SK-N-SH treated with all-trans-retinoic acid at 6 μM for 48 hours (cell line): ENCODE results near the gene HOXA7.

Source experiments
- ATAC-seq: fragments of 200-7000 bp; cut with Tn5 transposase; 3 replicates; pipeline ENCODE4 v1.9.1; 2020; ENCODE audit warnings: mild to moderate bottlenecking, moderate library complexity
- ARNTL ChIP-seq: fragments of 450-650 bp; formaldehyde crosslinking; IDR thresholded peaks from 2 replicates; pipeline ENCODE4 v1.5.0; 2020; ENCODE audit warnings: low read depth, mild to moderate bottlenecking, moderate library complexity, borderline replicate concordance
- CSDC2 ChIP-seq: fragments of 250-450 bp; sonication (Bioruptor Pico); IDR thresholded peaks from 2 replicates; pipeline ENCODE4 v1.5.0; 2020; ENCODE audit warnings: mild to moderate bottlenecking, moderate library complexity
- ESRRG ChIP-seq: fragments of 250-450 bp; sonication (Bioruptor Pico); IDR thresholded peaks from 2 replicates; pipeline ENCODE4 v1.6.1; 2021; ENCODE audit warnings: mild to moderate bottlenecking
- GLIS3 ChIP-seq: fragments of 250-450 bp; sonication (Bioruptor Pico); IDR thresholded peaks from 2 replicates; pipeline ENCODE4 v1.5.0; 2020; ENCODE audit warnings: mild to moderate bottlenecking, moderate library complexity
- ISL1 ChIP-seq: fragments of 250-450 bp; sonication (Bioruptor Pico); IDR thresholded peaks from 2 replicates; pipeline ENCODE4 v2.1.2; 2022; ENCODE audit warnings: mild to moderate bottlenecking, moderate library complexity
- OSR1 ChIP-seq: fragments of 250-450 bp; sonication (Bioruptor Pico); IDR thresholded peaks from 2 replicates; pipeline ENCODE4 v1.8.0; 2022; ENCODE audit warnings: moderate library complexity, mild to moderate bottlenecking, inconsistent platforms
- PPARA ChIP-seq: fragments of 250-450 bp; sonication (Bioruptor Pico); IDR thresholded peaks from 2 replicates; pipeline ENCODE4 v1.5.0; 2020; ENCODE audit warnings: mild to moderate bottlenecking, borderline replicate concordance
- RARB ChIP-seq: fragments of 250-450 bp; sonication (Bioruptor Pico); IDR thresholded peaks from 2 replicates; pipeline ENCODE4 v1.8.0; 2021; ENCODE audit warnings: mild to moderate bottlenecking, moderate library complexity
- TCF4 ChIP-seq: fragments of 250-450 bp; sonication (Bioruptor Pico); IDR thresholded peaks from 2 replicates; pipeline ENCODE4 v1.8.0; 2021; ENCODE audit warnings: mild to moderate bottlenecking, moderate library complexity, borderline replicate concordance
- TOX ChIP-seq: fragments of 250-450 bp; sonication (Bioruptor Pico); IDR thresholded peaks from 2 replicates; pipeline ENCODE4 v1.8.0; 2021; ENCODE audit warnings: mild to moderate bottlenecking, moderate library complexity, borderline replicate concordance
- ZC3H10 ChIP-seq: fragments of 250-450 bp; sonication (Bioruptor Pico); IDR thresholded peaks from 2 replicates; pipeline ENCODE4 v1.5.1; 2021; ENCODE audit warnings: mild to moderate bottlenecking, moderate library complexity
- ZFP30 ChIP-seq: fragments of 450-650 bp; formaldehyde crosslinking; IDR thresholded peaks from 2 replicates; pipeline ENCODE4 v1.5.0; 2022; ENCODE audit warnings: mild to moderate bottlenecking, moderate library complexity
- ZNF565 ChIP-seq: fragments of 450-650 bp; formaldehyde crosslinking; conservative IDR thresholded peaks from 2 replicates; pipeline ENCODE4 v1.5.0; 2020; ENCODE audit warnings: low read depth, mild to moderate bottlenecking, moderate library complexity
- ZNF70 ChIP-seq: fragments of 450-650 bp; formaldehyde crosslinking; IDR thresholded peaks from 2 replicates; pipeline ENCODE4 v1.5.0; 2020; ENCODE audit warnings: mild to moderate bottlenecking, moderate library complexity
- TF ChIP-seq, protein P1 (sequence below): fragments of 250-450 bp; sonication (Bioruptor Pico); IDR thresholded peaks from 2 replicates; pipeline ENCODE4 v1.5.0; 2020; ENCODE audit warnings: mild to moderate bottlenecking, moderate library complexity
- TF ChIP-seq, protein P2 (sequence below): fragments of 250-450 bp; sonication (Bioruptor Pico); IDR thresholded peaks from 2 replicates; pipeline ENCODE4 v1.8.0; 2021; ENCODE audit warnings: low read depth, mild to moderate bottlenecking, moderate library complexity, borderline replicate concordance
- TF ChIP-seq, protein P3 (sequence below): fragments of 250-450 bp; sonication (Bioruptor Pico); IDR thresholded peaks from 2 replicates; pipeline ENCODE4 v1.5.1; 2020; ENCODE audit warnings: low read depth, mild to moderate bottlenecking, moderate library complexity
- TF ChIP-seq, protein P4 (sequence below): fragments of 250-450 bp; sonication (Bioruptor Pico); IDR thresholded peaks from 2 replicates; pipeline ENCODE4 v1.5.1; 2021; ENCODE audit warnings: mild to moderate bottlenecking, moderate library complexity
- TF ChIP-seq, protein P5 (sequence below): fragments of 250-450 bp; sonication (Bioruptor Pico); IDR thresholded peaks from 2 replicates; pipeline ENCODE4 v1.8.0; 2020; ENCODE audit warnings: mild to moderate bottlenecking, moderate library complexity, borderline replicate concordance

The HOXA7 gene

DNA sequence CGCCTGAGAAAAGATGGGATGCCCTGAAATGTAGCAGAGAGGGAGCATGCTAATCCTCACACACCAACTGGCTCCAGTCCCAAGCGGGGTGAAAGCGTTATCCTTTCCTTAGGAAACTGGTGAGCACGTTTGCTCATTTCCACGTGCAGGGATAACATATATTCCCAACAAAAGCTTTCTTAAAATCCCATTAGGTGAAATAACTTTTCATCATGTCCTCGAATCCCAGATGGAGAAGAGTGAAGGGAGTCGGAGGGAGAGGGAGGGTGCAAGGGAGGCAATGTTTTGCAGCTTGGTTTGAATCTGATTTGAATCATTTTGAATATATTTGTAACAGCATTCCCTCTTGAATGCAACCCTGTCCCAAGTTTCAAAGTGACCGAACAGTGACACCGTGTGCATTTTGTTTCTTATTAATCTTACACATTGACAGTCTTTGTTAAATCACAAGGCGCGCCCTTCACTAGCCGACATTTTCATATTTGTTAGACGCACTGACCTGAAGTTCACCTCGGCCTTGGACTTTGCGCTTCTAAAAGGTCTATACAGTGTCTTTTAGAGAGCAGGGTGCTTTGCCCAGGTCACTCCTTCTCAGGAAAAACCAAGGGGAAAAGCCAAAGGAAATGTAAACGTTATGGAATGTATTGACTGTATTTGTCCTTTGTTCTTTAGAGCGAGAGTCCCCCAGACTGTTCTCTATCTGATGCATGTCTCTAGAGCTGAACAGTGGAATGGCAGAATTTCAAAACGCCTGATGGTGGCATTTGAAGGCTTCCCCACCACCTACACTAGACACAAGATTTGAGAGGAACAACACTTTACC lies 22.9 kb downstream of the HOXA7 start:
- ATAC-seq = no peak

DNA sequence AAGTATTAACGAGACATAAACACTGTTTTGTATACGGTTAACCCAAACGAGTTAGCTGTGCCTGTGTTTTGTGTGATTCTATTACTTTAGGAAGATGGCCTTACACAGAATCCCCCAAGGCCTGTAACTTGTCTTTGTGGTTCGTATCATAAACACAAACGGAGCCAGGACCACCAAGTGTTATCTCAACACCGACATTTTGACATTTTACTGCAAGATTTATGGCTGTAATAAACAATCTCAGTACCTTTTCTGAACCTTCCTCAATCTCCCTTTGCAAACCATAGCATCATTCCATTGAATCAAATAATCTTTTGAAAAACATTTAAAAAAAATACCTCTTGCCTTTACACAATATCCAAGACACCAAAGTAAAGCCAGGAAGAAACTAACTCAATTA lies 23.5 kb downstream of the HOXA7 start:
- no peak for TF ChIP-seq ISL1 (CRISPR knock-in tag)
- TF ChIP-seq, protein P1, sequence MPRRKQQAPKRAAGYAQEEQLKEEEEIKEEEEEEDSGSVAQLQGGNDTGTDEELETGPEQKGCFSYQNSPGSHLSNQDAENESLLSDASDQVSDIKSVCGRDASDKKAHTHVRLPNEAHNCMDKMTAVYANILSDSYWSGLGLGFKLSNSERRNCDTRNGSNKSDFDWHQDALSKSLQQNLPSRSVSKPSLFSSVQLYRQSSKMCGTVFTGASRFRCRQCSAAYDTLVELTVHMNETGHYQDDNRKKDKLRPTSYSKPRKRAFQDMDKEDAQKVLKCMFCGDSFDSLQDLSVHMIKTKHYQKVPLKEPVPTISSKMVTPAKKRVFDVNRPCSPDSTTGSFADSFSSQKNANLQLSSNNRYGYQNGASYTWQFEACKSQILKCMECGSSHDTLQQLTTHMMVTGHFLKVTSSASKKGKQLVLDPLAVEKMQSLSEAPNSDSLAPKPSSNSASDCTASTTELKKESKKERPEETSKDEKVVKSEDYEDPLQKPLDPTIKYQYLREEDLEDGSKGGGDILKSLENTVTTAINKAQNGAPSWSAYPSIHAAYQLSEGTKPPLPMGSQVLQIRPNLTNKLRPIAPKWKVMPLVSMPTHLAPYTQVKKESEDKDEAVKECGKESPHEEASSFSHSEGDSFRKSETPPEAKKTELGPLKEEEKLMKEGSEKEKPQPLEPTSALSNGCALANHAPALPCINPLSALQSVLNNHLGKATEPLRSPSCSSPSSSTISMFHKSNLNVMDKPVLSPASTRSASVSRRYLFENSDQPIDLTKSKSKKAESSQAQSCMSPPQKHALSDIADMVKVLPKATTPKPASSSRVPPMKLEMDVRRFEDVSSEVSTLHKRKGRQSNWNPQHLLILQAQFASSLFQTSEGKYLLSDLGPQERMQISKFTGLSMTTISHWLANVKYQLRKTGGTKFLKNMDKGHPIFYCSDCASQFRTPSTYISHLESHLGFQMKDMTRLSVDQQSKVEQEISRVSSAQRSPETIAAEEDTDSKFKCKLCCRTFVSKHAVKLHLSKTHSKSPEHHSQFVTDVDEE (CRISPR knock-in tag) = no peak
- TF ChIP-seq ZNF565 (CRISPR knock-in tag) = no peak
- no peak for TF ChIP-seq ESRRG (CRISPR knock-in tag)
- TF ChIP-seq ARNTL (CRISPR knock-in tag) = no peak
- no peak for TF ChIP-seq TOX (CRISPR knock-in tag)
- TF ChIP-seq, protein P2, sequence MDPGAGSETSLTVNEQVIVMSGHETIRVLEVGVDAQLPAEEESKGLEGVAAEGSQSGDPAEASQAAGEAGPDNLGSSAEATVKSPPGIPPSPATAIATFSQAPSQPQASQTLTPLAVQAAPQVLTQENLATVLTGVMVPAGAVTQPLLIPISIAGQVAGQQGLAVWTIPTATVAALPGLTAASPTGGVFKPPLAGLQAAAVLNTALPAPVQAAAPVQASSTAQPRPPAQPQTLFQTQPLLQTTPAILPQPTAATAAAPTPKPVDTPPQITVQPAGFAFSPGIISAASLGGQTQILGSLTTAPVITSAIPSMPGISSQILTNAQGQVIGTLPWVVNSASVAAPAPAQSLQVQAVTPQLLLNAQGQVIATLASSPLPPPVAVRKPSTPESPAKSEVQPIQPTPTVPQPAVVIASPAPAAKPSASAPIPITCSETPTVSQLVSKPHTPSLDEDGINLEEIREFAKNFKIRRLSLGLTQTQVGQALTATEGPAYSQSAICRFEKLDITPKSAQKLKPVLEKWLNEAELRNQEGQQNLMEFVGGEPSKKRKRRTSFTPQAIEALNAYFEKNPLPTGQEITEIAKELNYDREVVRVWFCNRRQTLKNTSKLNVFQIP (CRISPR knock-in tag) = no peak
- no peak for TF ChIP-seq RARB (CRISPR knock-in tag)
- TF ChIP-seq ZFP30 (CRISPR knock-in tag) = no peak
- no peak for TF ChIP-seq OSR1 (CRISPR knock-in tag)
- TF ChIP-seq ZNF70 (CRISPR knock-in tag) = no peak
- TF ChIP-seq, protein P3, sequence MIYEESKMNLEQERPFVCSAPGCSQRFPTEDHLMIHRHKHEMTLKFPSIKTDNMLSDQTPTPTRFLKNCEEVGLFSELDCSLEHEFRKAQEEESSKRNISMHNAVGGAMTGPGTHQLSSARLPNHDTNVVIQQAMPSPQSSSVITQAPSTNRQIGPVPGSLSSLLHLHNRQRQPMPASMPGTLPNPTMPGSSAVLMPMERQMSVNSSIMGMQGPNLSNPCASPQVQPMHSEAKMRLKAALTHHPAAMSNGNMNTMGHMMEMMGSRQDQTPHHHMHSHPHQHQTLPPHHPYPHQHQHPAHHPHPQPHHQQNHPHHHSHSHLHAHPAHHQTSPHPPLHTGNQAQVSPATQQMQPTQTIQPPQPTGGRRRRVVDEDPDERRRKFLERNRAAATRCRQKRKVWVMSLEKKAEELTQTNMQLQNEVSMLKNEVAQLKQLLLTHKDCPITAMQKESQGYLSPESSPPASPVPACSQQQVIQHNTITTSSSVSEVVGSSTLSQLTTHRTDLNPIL (CRISPR knock-in tag) = no peak
- no peak for TF ChIP-seq PPARA (CRISPR knock-in tag)
- TF ChIP-seq, all 23 proteins: peak for 0

More for the DNA sequence above, 22.9 kb downstream of the HOXA7 start:
- TF ChIP-seq, protein P1 (CRISPR knock-in tag) = no peak
- TF ChIP-seq, protein P3 (CRISPR knock-in tag) = no peak
- TF ChIP-seq, protein P4, sequence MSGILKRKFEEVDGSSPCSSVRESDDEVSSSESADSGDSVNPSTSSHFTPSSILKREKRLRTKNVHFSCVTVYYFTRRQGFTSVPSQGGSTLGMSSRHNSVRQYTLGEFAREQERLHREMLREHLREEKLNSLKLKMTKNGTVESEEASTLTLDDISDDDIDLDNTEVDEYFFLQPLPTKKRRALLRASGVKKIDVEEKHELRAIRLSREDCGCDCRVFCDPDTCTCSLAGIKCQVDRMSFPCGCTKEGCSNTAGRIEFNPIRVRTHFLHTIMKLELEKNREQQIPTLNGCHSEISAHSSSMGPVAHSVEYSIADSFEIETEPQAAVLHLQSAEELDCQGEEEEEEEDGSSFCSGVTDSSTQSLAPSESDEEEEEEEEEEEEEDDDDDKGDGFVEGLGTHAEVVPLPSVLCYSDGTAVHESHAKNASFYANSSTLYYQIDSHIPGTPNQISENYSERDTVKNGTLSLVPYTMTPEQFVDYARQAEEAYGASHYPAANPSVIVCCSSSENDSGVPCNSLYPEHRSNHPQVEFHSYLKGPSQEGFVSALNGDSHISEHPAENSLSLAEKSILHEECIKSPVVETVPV = no peak
- TF ChIP-seq ZNF70 (CRISPR knock-in tag) (no peak), CSDC2 (CRISPR knock-in tag) (no peak), ISL1 (CRISPR knock-in tag) (no peak)

DNA sequence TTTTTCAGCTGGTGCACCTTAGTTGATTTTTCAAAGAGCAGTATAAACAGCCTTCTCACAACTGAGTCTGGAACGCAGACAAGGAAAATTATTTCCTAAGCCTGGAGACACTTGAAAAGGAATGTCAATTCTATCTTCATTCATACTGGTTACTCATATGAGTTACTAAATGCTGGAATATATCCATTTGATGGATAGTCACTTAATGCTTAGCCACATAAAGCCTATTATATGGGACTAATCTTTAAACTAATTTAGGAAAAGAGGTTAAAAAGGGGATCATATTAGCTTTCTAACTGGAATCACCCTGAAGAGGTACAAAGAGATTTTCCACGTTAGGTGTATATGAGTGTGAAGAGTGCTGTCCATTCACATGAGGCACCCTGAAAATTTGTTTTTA lies 24.3 kb downstream of the HOXA7 start:
- TF ChIP-seq PPARA (CRISPR knock-in tag) (no peak), CSDC2 (CRISPR knock-in tag) (no peak), OSR1 (CRISPR knock-in tag) (no peak), RARB (CRISPR knock-in tag) (no peak), ISL1 (CRISPR knock-in tag) (no peak), ZC3H10 (CRISPR knock-in tag) (no peak), GLIS3 (CRISPR knock-in tag) (no peak), TCF4 (CRISPR knock-in tag) (no peak), ZFP30 (CRISPR knock-in tag) (no peak)
- TF ChIP-seq, protein P4 = no peak
- TF ChIP-seq, protein P5, sequence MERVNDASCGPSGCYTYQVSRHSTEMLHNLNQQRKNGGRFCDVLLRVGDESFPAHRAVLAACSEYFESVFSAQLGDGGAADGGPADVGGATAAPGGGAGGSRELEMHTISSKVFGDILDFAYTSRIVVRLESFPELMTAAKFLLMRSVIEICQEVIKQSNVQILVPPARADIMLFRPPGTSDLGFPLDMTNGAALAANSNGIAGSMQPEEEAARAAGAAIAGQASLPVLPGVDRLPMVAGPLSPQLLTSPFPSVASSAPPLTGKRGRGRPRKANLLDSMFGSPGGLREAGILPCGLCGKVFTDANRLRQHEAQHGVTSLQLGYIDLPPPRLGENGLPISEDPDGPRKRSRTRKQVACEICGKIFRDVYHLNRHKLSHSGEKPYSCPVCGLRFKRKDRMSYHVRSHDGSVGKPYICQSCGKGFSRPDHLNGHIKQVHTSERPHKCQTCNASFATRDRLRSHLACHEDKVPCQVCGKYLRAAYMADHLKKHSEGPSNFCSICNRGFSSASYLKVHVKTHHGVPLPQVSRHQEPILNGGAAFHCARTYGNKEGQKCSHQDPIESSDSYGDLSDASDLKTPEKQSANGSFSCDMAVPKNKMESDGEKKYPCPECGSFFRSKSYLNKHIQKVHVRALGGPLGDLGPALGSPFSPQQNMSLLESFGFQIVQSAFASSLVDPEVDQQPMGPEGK (CRISPR knock-in tag) = no peak
- ATAC-seq = no peak

More for the DNA sequence above, 23.5 kb downstream of the HOXA7 start:
- ATAC-seq = no peak
